Measurements from ENCODE around the gene CREB1.

GRCh38 chr2:207483066-207483465 is 46.7 kb upstream of the CREB1 start:
- TF ChIP-seq POLR2A (IDR thresholded peaks at IDR 0.05), result no peak
- TF ChIP-seq, protein P1, sequence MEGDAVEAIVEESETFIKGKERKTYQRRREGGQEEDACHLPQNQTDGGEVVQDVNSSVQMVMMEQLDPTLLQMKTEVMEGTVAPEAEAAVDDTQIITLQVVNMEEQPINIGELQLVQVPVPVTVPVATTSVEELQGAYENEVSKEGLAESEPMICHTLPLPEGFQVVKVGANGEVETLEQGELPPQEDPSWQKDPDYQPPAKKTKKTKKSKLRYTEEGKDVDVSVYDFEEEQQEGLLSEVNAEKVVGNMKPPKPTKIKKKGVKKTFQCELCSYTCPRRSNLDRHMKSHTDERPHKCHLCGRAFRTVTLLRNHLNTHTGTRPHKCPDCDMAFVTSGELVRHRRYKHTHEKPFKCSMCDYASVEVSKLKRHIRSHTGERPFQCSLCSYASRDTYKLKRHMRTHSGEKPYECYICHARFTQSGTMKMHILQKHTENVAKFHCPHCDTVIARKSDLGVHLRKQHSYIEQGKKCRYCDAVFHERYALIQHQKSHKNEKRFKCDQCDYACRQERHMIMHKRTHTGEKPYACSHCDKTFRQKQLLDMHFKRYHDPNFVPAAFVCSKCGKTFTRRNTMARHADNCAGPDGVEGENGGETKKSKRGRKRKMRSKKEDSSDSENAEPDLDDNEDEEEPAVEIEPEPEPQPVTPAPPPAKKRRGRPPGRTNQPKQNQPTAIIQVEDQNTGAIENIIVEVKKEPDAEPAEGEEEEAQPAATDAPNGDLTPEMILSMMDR (IDR thresholded peaks at IDR 0.05), result no peak
- TF ChIP-seq POLR2AphosphoS5 (IDR thresholded peaks at IDR 0.05; ENCODE audit: insufficient read depth in 1 of 2, low read depth in 1 of 2), result no peak

Measured in vagina (tissue), 2 donors.